Femur (tissue), 1 donor: ENCODE results near the gene TENT5A.
"Not testable (repeated sequence)": the region's sequence is repeated elsewhere in the genome, so short reads cannot be mapped to it uniquely, and the experiment has no call there.

ENCODE experiments used
- DNase-seq: peaks from one replicate; pipeline ENCODE4 v3.0.0-alpha.2; 2017

Gene TENT5A

GRCh38 chr6:81749707-81750106 lies 2.8 kb downstream of the TENT5A start:
- no peak for DNase-seq

GRCh38 chr6:81748994-81749393 lies 3.5 kb downstream of the TENT5A start:
- no peak for DNase-seq

- DNase-seq, result no peak
These were observed 5.2 kb downstream of the TENT5A start for GRCh38 chr6:81747327-81747726.

- DNase-seq, result no peak
These were observed 8.3 kb downstream of the TENT5A start for GRCh38 chr6:81744131-81744530.

GRCh38 chr6:81743649-81744048 lies 8.8 kb downstream of the TENT5A start:
- DNase-seq, result no peak

- no peak for DNase-seq
These were observed 10.8 kb downstream of the TENT5A start for GRCh38 chr6:81741689-81742088.

GRCh38 chr6:81740591-81740990 lies 11.9 kb downstream of the TENT5A start:
- not testable (repeated sequence) for DNase-seq

GRCh38 chr6:81739230-81740195 lies 13.0 kb downstream of the TENT5A start:
- no peak for DNase-seq

- DNase-seq, result no peak
These were observed 16.1 kb downstream of the TENT5A start for GRCh38 chr6:81736428-81736827.

GRCh38 chr6:81735756-81736380 lies 16.6 kb downstream of the TENT5A start:
- DNase-seq, result no peak

- no peak for DNase-seq
These were observed 17.9 kb downstream of the TENT5A start for GRCh38 chr6:81734500-81735150.

- no peak for DNase-seq
These were observed 18.4 kb downstream of the TENT5A start for GRCh38 chr6:81734081-81734480.

- DNase-seq, result no peak
These were observed 20.7 kb downstream of the TENT5A start for GRCh38 chr6:81731814-81732213.

- DNase-seq, result no peak
These were observed 24.5 kb downstream of the TENT5A start for GRCh38 chr6:81727876-81728517.

GRCh38 chr6:81725127-81725526 lies 27.4 kb downstream of the TENT5A start:
- DNase-seq, result no peak

- DNase-seq, result no peak
These were observed 29.8 kb downstream of the TENT5A start for GRCh38 chr6:81722506-81723223.

GRCh38 chr6:81720427-81720826 lies 32.1 kb downstream of the TENT5A start:
- no peak for DNase-seq

- DNase-seq, result no peak
These were observed 34.4 kb downstream of the TENT5A start for GRCh38 chr6:81718126-81718525.

GRCh38 chr6:81714684-81715083 lies 37.8 kb downstream of the TENT5A start:
- no peak for DNase-seq

GRCh38 chr6:81713205-81713604 lies 39.3 kb downstream of the TENT5A start:
- DNase-seq, result no peak

GRCh38 chr6:81708113-81708699 lies 44.3 kb downstream of the TENT5A start:
- no peak for DNase-seq

- DNase-seq, result no peak
These were observed 47.8 kb downstream of the TENT5A start for GRCh38 chr6:81704700-81705099.
